ENCODE measurements around the gene GCK. TPM values are rescaled to one million over a fixed set of nuclear protein-coding genes. Genes with fewer than 3 reads are reported as not detected.

Gene GCK
- total and polyA plus RNA-seq, 2 experiments from 2014 or later, result 1.7 to 2.5 TPM

DNA sequence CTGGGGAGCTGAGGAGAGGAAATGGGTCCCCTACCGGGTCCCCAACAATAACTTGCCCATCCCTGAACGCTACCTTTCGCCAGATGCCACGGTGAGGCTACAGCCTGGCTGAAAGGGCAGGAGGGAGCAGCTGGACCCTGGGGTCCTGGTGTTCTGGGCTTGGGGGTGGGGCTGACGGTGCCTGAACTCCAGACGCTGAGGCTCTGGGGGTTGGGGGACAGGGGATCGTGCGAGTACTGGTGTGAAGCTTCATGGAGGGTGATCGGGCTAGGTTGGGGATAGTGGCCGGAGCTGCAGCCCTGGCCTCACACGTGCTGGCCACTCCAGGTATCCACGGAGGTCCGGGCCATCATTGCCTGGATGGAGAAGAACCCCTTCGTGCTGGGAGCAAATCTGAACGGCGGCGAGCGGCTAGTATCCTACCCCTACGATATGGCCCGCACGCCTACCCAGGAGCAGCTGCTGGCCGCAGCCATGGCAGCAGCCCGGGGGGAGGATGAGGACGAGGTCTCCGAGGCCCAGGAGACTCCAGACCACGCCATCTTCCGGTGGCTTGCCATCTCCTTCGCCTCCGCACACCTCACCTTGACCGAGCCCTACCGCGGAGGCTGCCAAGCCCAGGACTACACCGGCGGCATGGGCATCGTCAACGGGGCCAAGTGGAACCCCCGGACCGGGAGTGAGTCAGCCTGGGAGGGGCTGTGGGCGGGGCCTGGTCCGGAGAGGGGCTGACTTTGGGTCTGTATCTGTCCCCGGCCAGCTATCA lies 76.8 kb downstream of the GCK start:
- Histone ChIP-seq H4K20me1 (ENCODE audit: insufficient read depth, poor library complexity, severe bottlenecking) (no peaks in the 10 kb centered on the region), H3K4me3 (no peak overlapping the region), H3K4me2 (no peak overlapping the region), H3K27me3 (no peaks in the 10 kb centered on the region), H2AFZ (no peak overlapping the region), H3K4me1 (ENCODE audit: insufficient read depth) (no peaks in the 10 kb centered on the region), H3K9me2 (replicated peaks; ENCODE audit: insufficient read depth) (no peaks in the 10 kb centered on the region), H3K36me3 (replicated peaks; ENCODE audit: insufficient read depth, low read depth) (no peaks in the 10 kb centered on the region), H3K9me3 (ENCODE audit: low read depth) (no peaks in the 10 kb centered on the region), H3K79me2 (no peaks in the 10 kb centered on the region), H3K27ac (no peak overlapping the region)
- TF ChIP-seq EZH2phosphoT487 (IDR thresholded peaks at IDR 0.05; ENCODE audit: low read depth, severe bottlenecking, unreplicated experiment), result no peak
- TF ChIP-seq, protein P1, sequence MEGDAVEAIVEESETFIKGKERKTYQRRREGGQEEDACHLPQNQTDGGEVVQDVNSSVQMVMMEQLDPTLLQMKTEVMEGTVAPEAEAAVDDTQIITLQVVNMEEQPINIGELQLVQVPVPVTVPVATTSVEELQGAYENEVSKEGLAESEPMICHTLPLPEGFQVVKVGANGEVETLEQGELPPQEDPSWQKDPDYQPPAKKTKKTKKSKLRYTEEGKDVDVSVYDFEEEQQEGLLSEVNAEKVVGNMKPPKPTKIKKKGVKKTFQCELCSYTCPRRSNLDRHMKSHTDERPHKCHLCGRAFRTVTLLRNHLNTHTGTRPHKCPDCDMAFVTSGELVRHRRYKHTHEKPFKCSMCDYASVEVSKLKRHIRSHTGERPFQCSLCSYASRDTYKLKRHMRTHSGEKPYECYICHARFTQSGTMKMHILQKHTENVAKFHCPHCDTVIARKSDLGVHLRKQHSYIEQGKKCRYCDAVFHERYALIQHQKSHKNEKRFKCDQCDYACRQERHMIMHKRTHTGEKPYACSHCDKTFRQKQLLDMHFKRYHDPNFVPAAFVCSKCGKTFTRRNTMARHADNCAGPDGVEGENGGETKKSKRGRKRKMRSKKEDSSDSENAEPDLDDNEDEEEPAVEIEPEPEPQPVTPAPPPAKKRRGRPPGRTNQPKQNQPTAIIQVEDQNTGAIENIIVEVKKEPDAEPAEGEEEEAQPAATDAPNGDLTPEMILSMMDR (IDR thresholded peaks at IDR 0.05; ENCODE audit: poor library complexity), result no peak
- TF ChIP-seq EZH2 (IDR thresholded peaks at IDR 0.05; ENCODE audit: borderline replicate concordance), result no peak
- DNase-seq (ENCODE audit: low spot score), result no peak
- 91% methylated on average over 39 of the region's 41 CpGs for WGBS (ENCODE audit: low lambda C conversion rate, missing lambda C conversion rate)

DNA sequence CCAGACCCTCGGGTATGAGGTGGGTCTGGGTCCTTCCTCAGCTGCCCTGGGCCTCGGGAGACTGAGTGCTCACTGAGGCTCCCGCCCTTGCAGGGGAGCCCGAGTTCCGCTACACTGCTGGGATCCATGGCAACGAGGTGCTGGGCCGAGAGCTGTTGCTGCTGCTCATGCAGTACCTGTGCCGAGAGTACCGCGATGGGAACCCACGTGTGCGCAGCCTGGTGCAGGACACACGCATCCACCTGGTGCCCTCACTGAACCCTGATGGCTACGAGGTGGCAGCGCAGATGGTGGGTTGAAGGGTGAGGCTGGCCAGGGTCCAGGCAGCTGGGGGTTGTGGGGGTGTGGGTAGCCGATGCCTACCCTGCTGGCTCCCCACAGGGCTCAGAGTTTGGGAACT lies 77.5 kb downstream of the GCK start:
- Histone ChIP-seq H4K20me1 (ENCODE audit: insufficient read depth, poor library complexity, severe bottlenecking) (no peaks in the 10 kb centered on the region), H3K4me3 (no peak overlapping the region), H3K9me3 (ENCODE audit: low read depth) (no peaks in the 10 kb centered on the region), H3K27ac (no peak overlapping the region), H3K27me3 (no peaks in the 10 kb centered on the region), H2AFZ (no peak overlapping the region), H3K36me3 (replicated peaks; ENCODE audit: insufficient read depth, low read depth) (no peaks in the 10 kb centered on the region), H3K9me2 (replicated peaks; ENCODE audit: insufficient read depth) (no peaks in the 10 kb centered on the region), H3K79me2 (no peaks in the 10 kb centered on the region), H3K4me2 (no peak overlapping the region), H3K4me1 (ENCODE audit: insufficient read depth) (no peaks in the 10 kb centered on the region)
- TF ChIP-seq, protein P1 (IDR thresholded peaks at IDR 0.05; ENCODE audit: poor library complexity), result no peak
- TF ChIP-seq EZH2phosphoT487 (IDR thresholded peaks at IDR 0.05; ENCODE audit: low read depth, severe bottlenecking, unreplicated experiment), result no peak
- TF ChIP-seq EZH2 (IDR thresholded peaks at IDR 0.05; ENCODE audit: borderline replicate concordance), result no peak
- DNase-seq (ENCODE audit: low spot score), result no peak
- WGBS (ENCODE audit: low lambda C conversion rate, missing lambda C conversion rate), result 93% methylated on average over 16 of the region's 16 CpGs

DNA sequence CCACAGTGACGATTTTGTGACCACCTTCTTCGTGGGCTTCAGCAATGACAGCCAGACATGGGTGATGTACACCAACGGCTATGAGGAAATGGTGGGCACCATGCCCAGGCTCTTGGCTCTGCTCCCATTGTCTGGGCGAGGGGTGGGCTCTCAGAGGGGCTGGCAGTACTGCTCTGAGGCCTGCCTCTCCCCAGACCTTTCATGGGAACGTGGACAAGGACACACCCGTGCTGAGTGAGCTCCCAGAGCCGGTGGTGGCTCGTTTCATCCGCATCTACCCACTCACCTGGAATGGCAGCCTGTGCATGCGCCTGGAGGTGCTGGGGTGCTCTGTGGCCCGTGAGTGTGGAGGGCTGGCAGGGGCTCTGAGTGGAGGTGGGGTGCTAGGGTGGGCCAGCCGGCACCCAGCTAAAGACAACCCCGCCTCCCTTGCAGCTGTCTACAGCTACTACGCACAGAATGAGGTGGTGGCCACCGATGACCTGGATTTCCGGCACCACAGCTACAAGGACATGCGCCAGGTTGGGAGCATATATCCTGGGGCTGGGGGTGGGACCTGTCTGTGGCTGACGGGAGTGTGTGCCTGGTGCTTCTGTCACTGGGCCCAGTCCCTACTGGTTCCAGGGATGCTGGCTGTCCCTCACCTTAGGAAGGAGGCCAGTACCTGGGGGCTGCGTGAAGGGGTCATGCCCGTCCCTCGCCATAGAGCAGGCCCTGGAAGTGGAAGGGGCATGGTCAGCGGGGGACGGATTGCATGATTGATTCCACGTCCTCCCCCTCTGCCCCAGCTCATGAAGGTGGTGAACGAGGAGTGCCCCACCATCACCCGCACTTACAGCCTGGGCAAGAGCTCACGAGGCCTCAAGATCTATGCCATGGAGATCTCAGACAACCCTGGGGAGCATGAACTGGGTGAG lies 78.3 kb downstream of the GCK start:
- H3K4me1 ChIP-seq (ENCODE audit: insufficient read depth), result no peaks in the 10 kb centered on the region
- H4K20me1 ChIP-seq (ENCODE audit: insufficient read depth, poor library complexity, severe bottlenecking), result no peaks in the 10 kb centered on the region
- H3K9me3 ChIP-seq (ENCODE audit: low read depth), result no peaks in the 10 kb centered on the region
- TF ChIP-seq EZH2phosphoT487 (IDR thresholded peaks at IDR 0.05; ENCODE audit: low read depth, severe bottlenecking, unreplicated experiment) (no peak), EZH2 (IDR thresholded peaks at IDR 0.05; ENCODE audit: borderline replicate concordance) (no peak)
- TF ChIP-seq, protein P1 (IDR thresholded peaks at IDR 0.05; ENCODE audit: poor library complexity), result no peak
- no peaks in the 10 kb centered on the region for H3K9me2 ChIP-seq (replicated peaks; ENCODE audit: insufficient read depth)
- H3K79me2 ChIP-seq, result no peaks in the 10 kb centered on the region
- H3K27ac ChIP-seq, result no peak overlapping the region
- H3K4me2 ChIP-seq, result no peak overlapping the region
- no peak for DNase-seq (ENCODE audit: low spot score)
- no peak overlapping the region for H3K4me3 ChIP-seq
- no peak overlapping the region for H2AFZ ChIP-seq
- WGBS (ENCODE audit: low lambda C conversion rate, missing lambda C conversion rate), result 87% methylated on average over 24 of the region's 27 CpGs
- no peaks in the 10 kb centered on the region for H3K27me3 ChIP-seq
- H3K36me3 ChIP-seq (replicated peaks; ENCODE audit: insufficient read depth, low read depth), result no peaks in the 10 kb centered on the region
